GM21786 (cell line): ENCODE results near the gene ALX1.
"Not testable (repeated sequence)": the region's sequence is repeated elsewhere in the genome, so short reads cannot be mapped to it uniquely, and the experiment has no call there.

Source experiments
- ATAC-seq: cut with Tn5 transposase; IDR thresholded peaks from one replicate; pipeline ENCODE4 v1.9.1; 2021; ENCODE audit not compliant: unreplicated experiment

Gene ALX1

DNA sequence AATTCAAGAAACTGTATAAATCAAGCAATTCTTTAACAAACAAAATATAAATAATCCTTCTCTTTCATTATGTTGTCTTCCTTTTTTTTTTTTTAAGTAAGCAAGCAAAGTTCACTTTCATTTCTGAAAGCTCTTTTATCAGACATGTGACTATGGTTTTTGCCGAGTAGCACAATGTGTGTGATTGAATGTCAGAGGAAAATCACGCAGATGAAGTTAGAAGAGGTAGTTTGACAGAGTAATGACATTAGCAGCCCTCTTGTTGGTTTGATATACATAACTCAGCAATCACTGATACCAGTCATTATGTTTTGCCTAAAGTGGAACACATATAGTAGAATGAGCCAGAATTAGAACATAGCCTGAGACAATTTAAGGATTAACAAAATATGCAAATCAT is 19.0 kb downstream of the ALX1 start:
- no peak for ATAC-seq

DNA sequence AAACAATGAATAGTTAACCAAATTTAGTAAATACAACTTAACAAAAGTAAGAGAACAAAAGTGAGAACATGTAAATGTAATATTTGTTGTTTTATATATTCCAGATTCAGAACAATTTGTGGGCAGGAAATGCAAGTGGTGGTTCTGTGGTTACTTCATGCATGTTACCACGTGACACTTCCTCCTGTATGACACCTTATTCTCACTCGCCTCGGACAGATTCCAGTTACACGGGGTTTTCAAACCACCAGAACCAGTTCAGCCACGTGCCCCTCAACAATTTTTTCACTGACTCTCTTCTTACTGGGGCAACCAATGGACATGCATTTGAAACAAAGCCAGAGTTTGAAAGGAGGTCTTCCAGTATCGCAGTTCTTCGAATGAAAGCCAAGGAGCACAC is 21.0 kb downstream of the ALX1 start:
- peak; percentile 67 for ATAC-seq

DNA sequence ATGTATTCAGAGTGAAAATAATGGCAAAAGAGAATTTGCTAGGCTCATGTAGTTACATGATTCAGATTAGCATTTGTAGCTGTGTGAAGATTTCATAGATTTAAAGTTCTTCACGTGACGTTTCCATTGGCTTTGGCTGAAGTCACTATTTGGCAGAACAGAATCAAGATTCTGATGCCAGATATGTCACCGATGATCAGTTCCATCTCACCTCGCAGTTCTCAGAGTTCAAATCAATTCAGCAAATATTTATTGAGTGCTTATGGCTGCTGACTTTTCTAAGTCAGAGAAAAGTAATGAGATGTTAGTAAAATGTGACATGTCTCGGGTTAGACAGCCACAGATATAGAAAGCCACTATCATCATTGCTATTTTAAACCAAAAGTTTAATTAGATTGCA is 28.4 kb downstream of the ALX1 start:
- ATAC-seq, result no peak

- ATAC-seq, result no peak
Measured at GRCh38 chr12:85309125-85309566, 29.1 kb downstream of the ALX1 start.

DNA sequence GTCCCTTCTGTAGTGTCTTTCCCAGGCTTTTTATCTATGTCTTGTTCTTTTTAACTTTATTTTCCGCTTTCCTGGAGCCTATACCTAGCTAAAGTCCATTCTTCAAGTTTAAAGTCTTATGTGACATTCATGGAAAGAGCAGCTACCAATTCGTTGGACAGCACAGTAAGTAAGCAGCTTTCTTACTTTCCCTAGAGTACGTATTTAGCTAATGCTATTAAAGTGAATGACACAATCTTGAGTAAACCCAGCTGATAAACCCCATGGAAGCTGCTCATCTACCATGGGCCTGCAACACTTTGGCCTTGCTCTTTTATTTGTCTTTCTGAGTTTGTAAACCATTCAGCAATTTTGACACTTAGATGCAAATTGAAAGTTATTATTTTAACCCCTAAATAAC is 30.0 kb downstream of the ALX1 start:
- no peak for ATAC-seq

DNA sequence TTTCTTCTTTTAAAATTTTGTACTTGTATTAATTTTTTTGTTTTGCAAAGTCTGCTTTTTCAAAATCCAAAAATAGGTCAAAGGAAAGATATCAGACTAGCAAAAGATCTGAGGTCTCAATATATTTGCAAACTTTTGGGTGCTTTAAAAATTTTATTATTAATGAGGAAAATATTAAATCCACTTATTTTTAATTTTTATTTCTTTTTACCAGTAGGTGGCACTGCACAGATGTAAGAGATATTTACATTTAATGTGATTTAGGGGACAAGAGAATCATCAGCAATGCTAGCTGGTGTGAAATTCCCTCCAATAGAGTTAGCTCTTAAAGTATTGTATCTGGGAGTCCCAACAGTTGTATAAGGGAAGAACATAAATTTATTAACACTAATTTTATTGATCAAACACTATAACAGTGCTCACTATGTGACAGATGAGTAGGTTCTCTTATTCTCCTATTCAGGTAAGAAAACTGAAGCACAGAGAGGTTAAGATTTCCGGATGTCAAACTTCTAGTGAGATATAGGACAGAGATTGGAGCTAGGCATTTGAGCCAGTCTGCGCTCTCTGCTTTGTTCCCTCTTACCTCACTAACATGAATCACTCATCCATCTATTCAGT is 30.5 kb downstream of the ALX1 start:
- no peak for ATAC-seq

GRCh38 chr12:85317866-85318636 is 38.0 kb downstream of the ALX1 start:
- not testable (repeated sequence) for ATAC-seq

DNA sequence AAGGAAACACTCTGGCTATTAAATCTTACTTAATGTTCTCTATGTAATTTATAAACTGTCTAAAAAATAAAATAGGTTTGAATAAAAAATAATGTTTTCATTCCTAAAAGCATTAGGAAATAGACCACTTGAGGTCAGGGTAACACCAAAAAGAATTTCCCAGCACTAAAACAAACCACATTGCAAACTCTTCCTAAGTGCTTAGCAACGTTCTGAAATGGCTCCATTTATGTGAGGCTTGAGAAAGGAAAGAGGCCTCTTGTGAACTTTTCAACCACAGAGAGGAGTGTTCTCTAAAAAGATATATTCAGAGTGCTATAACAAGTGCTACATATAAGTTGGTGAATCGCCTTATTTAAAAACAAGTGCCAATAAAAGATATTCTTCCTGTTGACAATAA is 42.7 kb downstream of the ALX1 start:
- ATAC-seq, result no peak

GRCh38 chr12:85325442-85325841 is 45.4 kb downstream of the ALX1 start:
- no peak for ATAC-seq

- no peak for ATAC-seq
Measured at GRCh38 chr12:85329913-85330312, 49.9 kb downstream of the ALX1 start.

- no peak for ATAC-seq
Measured at GRCh38 chr12:85348779-85349178, 68.8 kb downstream of the ALX1 start.

- ATAC-seq, result no peak
Measured at GRCh38 chr12:85350356-85350755, 70.3 kb downstream of the ALX1 start.
